Measurements from ENCODE around the gene CMAS. TPM values are rescaled to one million over a fixed set of nuclear protein-coding genes. Genes with fewer than 3 reads are reported as not detected.
A peak's percentile ranks its signal among the peaks of the same experiment; 100 is the strongest.
"Not testable (repeated sequence)": the region's sequence is repeated elsewhere in the genome, so short reads cannot be mapped to it uniquely, and the experiment has no call there.

Gene CMAS
- polyA plus RNA-seq, 1 experiment: 31.7 TPM

DNA sequence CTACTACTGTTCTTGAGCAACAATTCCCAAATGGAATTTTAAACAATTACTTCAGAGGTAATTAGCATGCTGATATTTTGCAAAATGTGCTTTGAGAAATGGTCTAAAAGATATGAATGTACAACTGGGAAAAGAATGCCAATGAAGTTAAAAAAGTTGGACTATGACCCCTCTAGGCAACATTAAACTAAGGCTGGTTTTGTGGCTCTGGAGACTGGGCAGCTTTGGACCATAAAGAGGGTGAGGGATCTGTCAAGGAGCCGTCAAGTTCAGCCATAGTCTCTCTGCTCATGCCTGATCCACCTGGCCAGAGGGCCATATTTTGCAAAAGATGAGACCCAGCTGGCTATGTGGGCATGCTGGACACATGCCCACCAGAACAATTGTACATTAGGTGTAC is 38.8 kb downstream of the CMAS start:
- POLR2A ChIA-PET: no interaction called here
- no peak for DNase-seq (ENCODE audit: low read depth, low spot score)
- no peaks in the 10 kb centered on the region for H3K9me3 ChIP-seq (ENCODE audit: control insufficient read depth, insufficient read depth, low read length)
- CTCF ChIA-PET: interaction anchor here (3.4 kb wide), 1 partner anchor 358 kb away, joined by 47 read pairs; no protein-coding TSS in a partner anchor
- no peak overlapping the region for H3K4me3 ChIP-seq (ENCODE audit: low read depth, low read length)
- H3K27ac ChIP-seq (ENCODE audit: low read depth, low read length): no peak overlapping the region
- peaks cover 9% of the 10 kb centered on the region for H3K27me3 ChIP-seq (ENCODE audit: control insufficient read depth, insufficient read depth, low read length)
- TF ChIP-seq, protein P1, sequence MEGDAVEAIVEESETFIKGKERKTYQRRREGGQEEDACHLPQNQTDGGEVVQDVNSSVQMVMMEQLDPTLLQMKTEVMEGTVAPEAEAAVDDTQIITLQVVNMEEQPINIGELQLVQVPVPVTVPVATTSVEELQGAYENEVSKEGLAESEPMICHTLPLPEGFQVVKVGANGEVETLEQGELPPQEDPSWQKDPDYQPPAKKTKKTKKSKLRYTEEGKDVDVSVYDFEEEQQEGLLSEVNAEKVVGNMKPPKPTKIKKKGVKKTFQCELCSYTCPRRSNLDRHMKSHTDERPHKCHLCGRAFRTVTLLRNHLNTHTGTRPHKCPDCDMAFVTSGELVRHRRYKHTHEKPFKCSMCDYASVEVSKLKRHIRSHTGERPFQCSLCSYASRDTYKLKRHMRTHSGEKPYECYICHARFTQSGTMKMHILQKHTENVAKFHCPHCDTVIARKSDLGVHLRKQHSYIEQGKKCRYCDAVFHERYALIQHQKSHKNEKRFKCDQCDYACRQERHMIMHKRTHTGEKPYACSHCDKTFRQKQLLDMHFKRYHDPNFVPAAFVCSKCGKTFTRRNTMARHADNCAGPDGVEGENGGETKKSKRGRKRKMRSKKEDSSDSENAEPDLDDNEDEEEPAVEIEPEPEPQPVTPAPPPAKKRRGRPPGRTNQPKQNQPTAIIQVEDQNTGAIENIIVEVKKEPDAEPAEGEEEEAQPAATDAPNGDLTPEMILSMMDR (IDR thresholded peaks at IDR 0.05; ENCODE audit: low read depth, low read length): no peak

DNA sequence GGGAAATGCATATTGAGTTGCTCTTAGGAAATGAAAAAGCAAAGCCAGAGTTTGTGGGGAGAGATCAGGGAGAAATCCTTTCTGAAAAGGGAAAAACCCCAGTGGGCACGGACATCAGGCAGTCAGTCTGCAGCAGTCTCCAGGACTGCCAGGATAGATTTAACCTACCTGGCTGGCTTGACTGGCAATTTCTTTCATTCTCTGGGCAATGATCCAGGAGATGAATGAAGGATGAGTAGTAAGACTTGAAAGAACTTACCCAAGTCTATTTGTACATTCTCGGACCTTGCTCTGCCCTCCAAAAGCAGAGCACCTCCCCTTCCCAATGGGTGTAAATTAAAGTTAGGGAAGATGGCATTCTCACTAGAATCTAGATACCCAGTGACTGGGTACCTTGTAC is 42.9 kb downstream of the CMAS start:
- H3K27me3 ChIP-seq (ENCODE audit: control insufficient read depth, insufficient read depth, low read length): peaks cover 3% of the 10 kb centered on the region
- no peak overlapping the region for H3K4me3 ChIP-seq (ENCODE audit: low read depth, low read length)
- no peak for DNase-seq (ENCODE audit: low read depth, low spot score)
- no peaks in the 10 kb centered on the region for H3K9me3 ChIP-seq (ENCODE audit: control insufficient read depth, insufficient read depth, low read length)
- H3K27ac ChIP-seq (ENCODE audit: low read depth, low read length): no peak overlapping the region
- TF ChIP-seq, protein P1 (IDR thresholded peaks at IDR 0.05; ENCODE audit: low read depth, low read length): no peak
- CTCF ChIA-PET: interaction anchor here (1.3 to 2.2 kb wide), 2 partner anchors 247 to 371 kb away, joined by 4 to 9 read pairs; no protein-coding TSS in a partner anchor
- POLR2A ChIA-PET: no interaction called here

DNA sequence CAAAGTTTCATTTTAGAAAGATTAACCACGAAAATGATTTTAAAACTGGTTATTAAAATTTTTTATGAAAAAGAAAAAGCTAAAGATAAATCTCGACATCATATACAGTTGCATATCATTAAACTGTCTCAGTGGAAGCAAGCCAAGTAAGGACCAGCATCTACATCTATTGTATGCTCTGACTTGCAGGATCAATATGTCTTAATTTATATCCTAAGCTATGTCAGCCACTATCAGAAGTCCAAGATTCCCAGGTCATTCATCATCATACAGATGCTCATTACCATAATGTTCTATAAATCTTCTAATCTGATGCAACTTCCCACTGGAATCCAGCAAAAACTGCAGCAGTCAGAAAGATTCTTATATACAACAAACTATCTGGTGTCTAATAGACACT is 43.5 kb downstream of the CMAS start:
- Histone ChIP-seq H3K4me3 (ENCODE audit: low read depth, low read length) (no peak overlapping the region), H3K9me3 (ENCODE audit: control insufficient read depth, insufficient read depth, low read length) (no peaks in the 10 kb centered on the region), H3K27me3 (ENCODE audit: control insufficient read depth, insufficient read depth, low read length) (peaks cover 3% of the 10 kb centered on the region), H3K27ac (ENCODE audit: low read depth, low read length) (no peak overlapping the region)
- CTCF ChIA-PET: interaction anchor here (0.6 kb wide), 1 partner anchor 397 kb away, joined by 3 read pairs; no protein-coding TSS in a partner anchor
- TF ChIP-seq, protein P1 (IDR thresholded peaks at IDR 0.05; ENCODE audit: low read depth, low read length): no peak
- no peak for DNase-seq (ENCODE audit: low read depth, low spot score)
- POLR2A ChIA-PET: no interaction called here

DNA sequence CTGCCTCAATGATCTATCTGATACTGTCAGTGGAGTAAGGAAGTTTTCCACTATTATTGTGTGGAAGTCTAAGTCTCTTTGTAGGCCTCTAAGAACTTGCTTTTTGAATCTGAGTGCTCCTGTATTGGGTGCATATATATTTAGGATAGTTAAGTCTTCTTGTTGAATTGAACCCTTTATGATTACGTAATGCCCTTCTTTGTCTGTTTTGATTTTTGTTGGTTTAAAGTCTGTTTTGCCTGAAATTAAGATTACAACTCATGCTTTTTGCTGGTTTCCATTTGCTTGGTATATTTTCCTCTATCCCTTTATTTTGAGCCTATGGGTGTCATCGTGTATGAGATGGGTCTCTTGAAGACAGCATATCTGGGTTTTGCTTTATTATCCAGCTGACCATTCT is 53.0 kb downstream of the CMAS start:
- POLR2A ChIA-PET; H3K9me3 ChIP-seq (ENCODE audit: control insufficient read depth, insufficient read depth, low read length); H3K27me3 ChIP-seq (ENCODE audit: control insufficient read depth, insufficient read depth, low read length); H3K4me3 ChIP-seq (ENCODE audit: low read depth, low read length); H3K27ac ChIP-seq (ENCODE audit: low read depth, low read length); DNase-seq (ENCODE audit: low read depth, low spot score): not testable (repeated sequence)
- CTCF ChIA-PET: interaction anchor here (2.6 to 4.3 kb wide), 2 partner anchors 237 to 361 kb away, joined by 11 to 45 read pairs; no protein-coding TSS in a partner anchor

GRCh38 chr12:22100958-22101748 is 55.1 kb downstream of the CMAS start:
- Histone ChIP-seq H3K27me3 (ENCODE audit: control insufficient read depth, insufficient read depth, low read length) (peaks cover 7% of the 10 kb centered on the region), H3K4me3 (ENCODE audit: low read depth, low read length) (no peak overlapping the region), H3K9me3 (ENCODE audit: control insufficient read depth, insufficient read depth, low read length) (no peaks in the 10 kb centered on the region), H3K27ac (ENCODE audit: low read depth, low read length) (no peak overlapping the region)
- peak; percentile 15 for DNase-seq (ENCODE audit: low read depth, low spot score)
- POLR2A ChIA-PET: no interaction called here
- TF ChIP-seq, protein P1 (IDR thresholded peaks at IDR 0.05; ENCODE audit: low read depth, low read length): peak; percentile 63
- CTCF ChIA-PET: interaction anchor here (0.7 to 4.3 kb wide), 11 partner anchors 10 to 359 kb away, joined by 3 to 45 read pairs (median 4); no protein-coding TSS in a partner anchor

Data from AG04450 (cell line).